Kidney epithelial cell (primary cell): ENCODE results near the gene CRYBA2. TPM values are rescaled to one million over a fixed set of nuclear protein-coding genes. Genes with fewer than 3 reads are reported as not detected.

Experiments used
- DNase-seq: peaks from one replicate; pipeline ENCODE4 v3.0.0-alpha.2; 2010; ENCODE audit warnings: low read depth
- H3K27me3 ChIP-seq: 2 replicates; pipeline ENCODE4 v1.6.0; 2011; ENCODE audit warnings: low read length; ENCODE audit not compliant: control insufficient read depth, insufficient read depth
- H3K36me3 ChIP-seq: 2 replicates; pipeline ENCODE4 v1.5.1; 2011; ENCODE audit warnings: low read length; ENCODE audit not compliant: control insufficient read depth, insufficient read depth
- H3K4me3 ChIP-seq: 2 replicates; pipeline ENCODE4 v1.5.1; 2011; ENCODE audit warnings: low read depth, mild to moderate bottlenecking, control low read depth, low read length
- total RNA-seq: library from RNA; depleted of rRNA; stranded (reverse); fragments of >200 nt; gene quantifications from 2 replicates; pipeline ENCODE4 v1.2.3, GENCODE V29; 2015
- TF ChIP-seq, protein P1 (sequence below): IDR thresholded peaks from 2 replicates; pipeline ENCODE4 v1.5.1; 2011; ENCODE audit warnings: mild to moderate bottlenecking, moderate library complexity, low read length, control low read depth, inconsistent platforms; ENCODE audit not compliant: insufficient read depth, poor library complexity, severe bottlenecking

Gene CRYBA2
- total RNA-seq, 1 donor from 2014 or later: not detected

- no peaks in the 10 kb centered on the region for H3K36me3 ChIP-seq
- no peak for DNase-seq
- no peak overlapping the region for H3K4me3 ChIP-seq
- TF ChIP-seq, protein P1, sequence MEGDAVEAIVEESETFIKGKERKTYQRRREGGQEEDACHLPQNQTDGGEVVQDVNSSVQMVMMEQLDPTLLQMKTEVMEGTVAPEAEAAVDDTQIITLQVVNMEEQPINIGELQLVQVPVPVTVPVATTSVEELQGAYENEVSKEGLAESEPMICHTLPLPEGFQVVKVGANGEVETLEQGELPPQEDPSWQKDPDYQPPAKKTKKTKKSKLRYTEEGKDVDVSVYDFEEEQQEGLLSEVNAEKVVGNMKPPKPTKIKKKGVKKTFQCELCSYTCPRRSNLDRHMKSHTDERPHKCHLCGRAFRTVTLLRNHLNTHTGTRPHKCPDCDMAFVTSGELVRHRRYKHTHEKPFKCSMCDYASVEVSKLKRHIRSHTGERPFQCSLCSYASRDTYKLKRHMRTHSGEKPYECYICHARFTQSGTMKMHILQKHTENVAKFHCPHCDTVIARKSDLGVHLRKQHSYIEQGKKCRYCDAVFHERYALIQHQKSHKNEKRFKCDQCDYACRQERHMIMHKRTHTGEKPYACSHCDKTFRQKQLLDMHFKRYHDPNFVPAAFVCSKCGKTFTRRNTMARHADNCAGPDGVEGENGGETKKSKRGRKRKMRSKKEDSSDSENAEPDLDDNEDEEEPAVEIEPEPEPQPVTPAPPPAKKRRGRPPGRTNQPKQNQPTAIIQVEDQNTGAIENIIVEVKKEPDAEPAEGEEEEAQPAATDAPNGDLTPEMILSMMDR: no peak
- peaks cover 78% of the 10 kb centered on the region for H3K27me3 ChIP-seq
Observed at GRCh38 chr2:218982586-218983262, 10.5 kb downstream of the CRYBA2 start.

DNA sequence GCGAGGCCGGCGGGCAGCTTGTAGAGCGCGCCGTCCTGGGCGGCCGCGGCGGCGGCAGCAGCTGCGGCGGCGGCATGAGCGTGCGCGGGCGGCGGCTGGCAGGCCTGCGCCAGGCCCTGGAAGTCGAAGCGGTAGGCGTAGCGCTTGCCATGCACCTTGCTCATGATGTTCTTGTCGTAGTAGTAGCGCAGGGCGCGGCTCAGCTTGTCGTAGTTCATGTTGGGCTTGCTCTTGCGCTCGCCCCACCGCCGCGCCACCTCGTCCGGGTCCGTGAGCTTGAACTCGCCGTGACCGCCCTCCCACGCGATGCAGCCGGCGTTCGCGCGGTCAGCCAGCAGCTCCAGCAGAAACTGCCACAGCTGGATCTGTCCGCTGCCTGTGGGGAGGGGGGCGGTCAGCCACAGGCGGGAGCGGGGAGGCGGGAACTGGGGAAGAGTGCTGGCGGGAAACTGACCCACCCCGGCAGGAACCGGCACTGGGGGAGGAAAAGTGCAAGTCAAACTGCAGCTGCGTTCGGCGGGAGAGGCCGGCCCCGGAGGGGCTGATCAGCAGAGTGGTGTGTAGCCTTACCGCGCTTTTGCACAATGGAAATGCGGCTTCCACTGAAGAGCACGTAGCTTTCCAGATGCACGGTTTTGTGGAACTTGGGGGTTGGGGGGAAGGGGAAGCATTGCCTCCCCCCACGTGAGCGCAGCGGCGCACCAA is 11.2 kb downstream of the CRYBA2 start:
- peaks cover 76% of the 10 kb centered on the region for H3K27me3 ChIP-seq
- no peak for DNase-seq
- no peak overlapping the region for H3K4me3 ChIP-seq
- TF ChIP-seq, protein P1: no peak
- H3K36me3 ChIP-seq: no peaks in the 10 kb centered on the region

DNA sequence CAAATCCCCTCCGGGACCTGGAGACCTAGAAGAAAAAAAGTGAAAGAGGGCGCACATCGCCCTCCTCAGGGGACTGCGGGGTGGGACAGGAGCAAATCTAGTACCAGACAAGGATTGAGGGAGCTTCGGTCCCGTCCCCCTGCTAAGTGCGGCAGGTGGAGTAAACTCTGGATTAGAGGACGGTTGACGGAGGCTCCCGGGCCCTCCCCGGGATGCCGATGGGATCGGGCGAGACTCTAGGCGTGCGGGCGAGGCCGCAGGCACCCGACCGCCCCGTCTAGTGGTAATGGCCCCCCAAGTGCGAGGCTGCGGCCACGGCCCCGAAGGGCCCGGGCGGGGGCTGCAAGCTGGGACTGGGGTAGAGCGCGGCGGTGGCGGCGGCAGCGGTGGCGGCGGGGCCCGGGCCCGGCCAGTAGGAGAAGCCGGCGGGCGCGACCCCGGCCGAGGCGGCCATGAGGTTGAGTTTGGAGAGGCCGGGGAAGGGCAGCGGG is 11.8 kb downstream of the CRYBA2 start:
- H3K36me3 ChIP-seq: no peaks in the 10 kb centered on the region
- peaks cover 74% of the 10 kb centered on the region for H3K27me3 ChIP-seq
- no peak for DNase-seq
- TF ChIP-seq, protein P1: no peak
- H3K4me3 ChIP-seq: no peak overlapping the region

- H3K27me3 ChIP-seq: peaks cover 74% of the 10 kb centered on the region
- TF ChIP-seq, protein P1: no peak
- no peak overlapping the region for H3K4me3 ChIP-seq
- no peaks in the 10 kb centered on the region for H3K36me3 ChIP-seq
- no peak for DNase-seq
Observed at GRCh38 chr2:218980735-218981389, 12.4 kb downstream of the CRYBA2 start.

GRCh38 chr2:218979846-218980734 is 13.1 kb downstream of the CRYBA2 start:
- TF ChIP-seq, protein P1: peak; percentile 90
- no peaks in the 10 kb centered on the region for H3K36me3 ChIP-seq
- peaks cover 74% of the 10 kb centered on the region for H3K27me3 ChIP-seq
- H3K4me3 ChIP-seq: no peak overlapping the region
- no peak for DNase-seq
